Breast epithelium (tissue), 4 donors: ENCODE measurements around the gene ACP5. TPM values are rescaled to one million over a fixed set of nuclear protein-coding genes. Genes with fewer than 3 reads are reported as not detected.
A peak's percentile ranks its signal among the peaks of the same experiment; 100 is the strongest.
"Not testable (repeated sequence)": the region's sequence is repeated elsewhere in the genome, so short reads cannot be mapped to it uniquely, and the experiment has no call there.

Experiments used
- DNase-seq, 2 donors: peaks; one replicate each; pipeline ENCODE4 v3.0.0-alpha.2; 2019; ENCODE audit warnings: low spot score in 2 of 2
- H3K27ac ChIP-seq, 2 donors: fragments of 200-600 bp; sonication (generic) in 1 of 2; one replicate each; pipeline ENCODE4 v1.5.1; 2016 to 2019; ENCODE audit warnings: mild to moderate bottlenecking in 1 of 2
- H3K27me3 ChIP-seq, 2 donors: fragments of 200-600 bp; sonication (generic) in 1 of 2; one replicate each; pipeline versions ENCODE4 v1.5.1 to v1.6.0; 2017 to 2019; ENCODE audit warnings: control low read depth in 1 of 2, mild to moderate bottlenecking in 1 of 2
- H3K36me3 ChIP-seq: fragments of 200-600 bp; one replicate; pipeline ENCODE4 v1.5.1; 2019
- H3K4me1 ChIP-seq, 2 donors: fragments of 200-600 bp; sonication (generic); one replicate each; pipeline ENCODE4 v1.5.1; 2016 to 2019; ENCODE audit warnings: control low read depth in 1 of 2
- H3K4me3 ChIP-seq, 3 donors: fragments of 200-600 bp; sonication (generic); 1 replicate in 2 of 3; 2 replicates in 1 of 3; pipeline ENCODE4 v1.5.1; 2016 to 2019; ENCODE audit warnings: mild to moderate bottlenecking in 3 of 3, moderate library complexity in 2 of 3
- H3K9me3 ChIP-seq, 2 donors: fragments of 200-600 bp; sonication (generic) in 1 of 2; one replicate each; pipeline ENCODE4 v1.5.1; 2016 to 2019; ENCODE audit warnings: control low read depth in 1 of 2
- POLR2A ChIP-seq: fragments of 450-650 bp; IDR thresholded peaks from one replicate; pipeline ENCODE4 v1.6.1; 2016; ENCODE audit warnings: antibody characterized with exemption, mild to moderate bottlenecking, moderate library complexity
- POLR2AphosphoS5 ChIP-seq, 3 donors: sonication (generic); formaldehyde crosslinking; IDR thresholded peaks; one replicate each; pipeline ENCODE4 v1.6.1; 2017; ENCODE audit warnings: antibody characterized with exemption in 3 of 3
- intact Hi-C: fragments of 100-400 bp; cut with DNase I; formaldehyde crosslinking; loops from one replicate; pipeline ENCODE4 v1.15.1; 2023; ENCODE audit warnings: low total_unique reads
- total RNA-seq, 3 donors: library from RNA; depleted of rRNA; stranded (reverse); fragments of >200 nt; gene quantifications; one replicate each; pipeline ENCODE4 v1.1.0, GENCODE V29; 2016
- TF ChIP-seq, protein P1 (sequence below), 3 donors: fragments of 450-650 bp; IDR thresholded peaks; one replicate each; pipeline ENCODE4 v1.5.1; 2016 to 2017; ENCODE audit warnings: antibody characterized with exemption in 3 of 3, mild to moderate bottlenecking in 3 of 3, moderate library complexity in 3 of 3

Gene ACP5
- 100 to 1,000 TPM in 1 of 3 donors, 10 to 100 TPM in 2; 33.4 to 101 (median 92.8) TPM for total RNA-seq

DNA sequence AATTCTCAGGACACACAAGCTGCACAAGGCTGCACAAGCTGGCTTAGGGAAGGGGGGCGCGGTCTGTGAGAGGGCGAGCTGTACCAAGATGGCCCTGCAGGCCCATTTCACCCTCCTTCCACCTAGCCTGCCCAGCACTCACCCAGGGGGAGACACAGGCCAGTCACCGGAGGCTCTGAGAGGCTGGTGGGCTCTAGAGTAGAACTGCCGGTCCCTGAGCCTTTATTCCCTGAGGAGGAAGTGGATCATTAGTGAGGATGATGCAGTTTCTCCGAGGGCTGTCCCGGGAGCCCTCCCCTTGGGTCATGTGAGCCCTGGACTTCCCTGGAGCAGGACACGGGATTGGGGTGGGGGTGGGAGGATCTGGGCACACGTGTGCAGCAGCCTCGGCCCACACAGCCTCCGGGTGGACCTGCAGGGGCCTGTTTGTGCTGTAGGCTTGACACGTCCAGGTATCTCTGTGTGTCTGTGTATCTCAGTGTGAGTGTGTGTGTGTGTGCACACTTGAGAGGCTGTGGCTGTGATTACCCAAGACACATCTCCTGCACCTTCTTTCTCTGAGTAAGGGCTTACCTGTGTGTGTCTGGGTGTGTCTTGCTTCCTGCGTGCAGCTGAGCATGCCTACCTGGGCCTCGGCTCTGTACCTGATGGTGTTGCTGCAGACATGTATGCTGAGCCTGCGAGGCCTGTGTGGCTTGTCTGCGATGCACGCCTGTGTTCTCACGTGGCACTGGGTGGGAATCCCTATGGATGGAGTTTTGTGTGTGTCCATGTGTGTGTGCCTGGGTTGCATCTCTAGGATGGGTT is at the start of gene ACP5:
Gene ACP5, minus strand, starts transcription at position 195 of the 807 bp plus-strand sequence. CDS start 328 bp downstream, outside the sequence.
- H3K9me3 ChIP-seq, result no peaks in the 10 kb centered on the region
- H3K36me3 ChIP-seq, result no peaks in the 10 kb centered on the region
- DNase-seq, result no peak
- no peaks in the 10 kb centered on the region for H3K4me1 ChIP-seq
- peak within 1 kb of the TSS; percentile 68 to 81 for H3K27ac ChIP-seq
- TF ChIP-seq POLR2AphosphoS5 (IDR thresholded peaks at IDR 0.05) (no peak), POLR2A (no peak)
- TF ChIP-seq, protein P1, sequence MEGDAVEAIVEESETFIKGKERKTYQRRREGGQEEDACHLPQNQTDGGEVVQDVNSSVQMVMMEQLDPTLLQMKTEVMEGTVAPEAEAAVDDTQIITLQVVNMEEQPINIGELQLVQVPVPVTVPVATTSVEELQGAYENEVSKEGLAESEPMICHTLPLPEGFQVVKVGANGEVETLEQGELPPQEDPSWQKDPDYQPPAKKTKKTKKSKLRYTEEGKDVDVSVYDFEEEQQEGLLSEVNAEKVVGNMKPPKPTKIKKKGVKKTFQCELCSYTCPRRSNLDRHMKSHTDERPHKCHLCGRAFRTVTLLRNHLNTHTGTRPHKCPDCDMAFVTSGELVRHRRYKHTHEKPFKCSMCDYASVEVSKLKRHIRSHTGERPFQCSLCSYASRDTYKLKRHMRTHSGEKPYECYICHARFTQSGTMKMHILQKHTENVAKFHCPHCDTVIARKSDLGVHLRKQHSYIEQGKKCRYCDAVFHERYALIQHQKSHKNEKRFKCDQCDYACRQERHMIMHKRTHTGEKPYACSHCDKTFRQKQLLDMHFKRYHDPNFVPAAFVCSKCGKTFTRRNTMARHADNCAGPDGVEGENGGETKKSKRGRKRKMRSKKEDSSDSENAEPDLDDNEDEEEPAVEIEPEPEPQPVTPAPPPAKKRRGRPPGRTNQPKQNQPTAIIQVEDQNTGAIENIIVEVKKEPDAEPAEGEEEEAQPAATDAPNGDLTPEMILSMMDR (IDR thresholded peaks at IDR 0.05), result no peak
- intact Hi-C loops, result no loop called here
- H3K27me3 ChIP-seq, result no peaks in the 10 kb centered on the region
- peak within 1 kb of the TSS; percentile 36 to 64 (median 57) for H3K4me3 ChIP-seq

DNA sequence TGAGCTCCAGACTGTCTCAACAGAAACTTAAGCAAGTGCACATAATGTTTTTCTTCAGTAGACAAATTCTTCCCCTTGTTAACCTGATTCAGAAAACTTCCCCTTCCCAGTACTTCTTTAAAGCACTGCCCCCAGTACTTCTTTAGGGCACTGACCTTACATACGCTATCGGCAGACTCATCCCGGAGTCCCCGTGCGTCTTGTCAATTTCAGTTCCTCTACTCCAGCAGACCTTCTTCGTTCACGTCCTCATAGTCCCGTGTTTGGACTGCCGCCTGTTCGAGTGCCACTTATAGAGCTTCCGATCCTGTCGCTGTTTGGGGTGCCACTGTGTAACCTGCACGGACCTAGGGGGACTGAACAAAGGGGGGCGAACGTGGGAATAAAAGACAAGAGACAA is 48.8 kb upstream of the ACP5 start:
- Histone ChIP-seq H3K4me1 (peaks cover 0 to 9% of the 10 kb centered on the region in 2 donors), H3K4me3 (no peak overlapping the region), H3K27ac (no peak overlapping the region), H3K27me3 (no peaks in the 10 kb centered on the region), H3K36me3 (no peaks in the 10 kb centered on the region), H3K9me3 (no peaks in the 10 kb centered on the region)
- intact Hi-C loops, result no loop called here
- no peak for DNase-seq
- TF ChIP-seq POLR2A (no peak), POLR2AphosphoS5 (IDR thresholded peaks at IDR 0.05) (no peak)
- TF ChIP-seq, protein P1 (IDR thresholded peaks at IDR 0.05), result no peak

DNA sequence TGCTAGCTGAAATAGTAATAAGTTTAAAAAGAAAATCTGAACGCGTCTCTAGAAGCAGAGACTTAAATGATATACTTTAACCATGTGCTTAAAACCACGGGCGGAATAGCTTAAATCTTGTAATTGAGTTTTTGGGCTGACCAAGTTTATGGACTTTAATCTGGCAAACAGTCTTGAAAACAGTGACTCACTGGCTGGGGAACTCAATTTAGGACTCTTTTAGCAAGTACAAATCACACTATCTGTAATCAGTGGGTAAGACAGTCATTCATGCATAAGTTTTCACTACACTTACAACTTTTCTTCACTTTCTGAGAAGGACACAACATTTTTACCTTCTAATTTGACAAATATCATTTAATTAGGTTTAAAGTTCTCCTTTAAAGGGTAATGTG is 46.6 kb upstream of the ACP5 start:
- peaks cover 0 to 9% of the 10 kb centered on the region in 2 donors for H3K4me1 ChIP-seq
- H3K27ac ChIP-seq, result no peak overlapping the region
- intact Hi-C loops, result no loop called here
- no peaks in the 10 kb centered on the region for H3K27me3 ChIP-seq
- H3K36me3 ChIP-seq, result peaks cover 8% of the 10 kb centered on the region
- no peaks in the 10 kb centered on the region for H3K9me3 ChIP-seq
- TF ChIP-seq POLR2A (no peak), POLR2AphosphoS5 (IDR thresholded peaks at IDR 0.05) (no peak)
- TF ChIP-seq, protein P1 (IDR thresholded peaks at IDR 0.05), result no peak
- peak overlapping the region in 2 of 3 donors; percentile 51 to 53 for H3K4me3 ChIP-seq
- DNase-seq, result no peak

DNA sequence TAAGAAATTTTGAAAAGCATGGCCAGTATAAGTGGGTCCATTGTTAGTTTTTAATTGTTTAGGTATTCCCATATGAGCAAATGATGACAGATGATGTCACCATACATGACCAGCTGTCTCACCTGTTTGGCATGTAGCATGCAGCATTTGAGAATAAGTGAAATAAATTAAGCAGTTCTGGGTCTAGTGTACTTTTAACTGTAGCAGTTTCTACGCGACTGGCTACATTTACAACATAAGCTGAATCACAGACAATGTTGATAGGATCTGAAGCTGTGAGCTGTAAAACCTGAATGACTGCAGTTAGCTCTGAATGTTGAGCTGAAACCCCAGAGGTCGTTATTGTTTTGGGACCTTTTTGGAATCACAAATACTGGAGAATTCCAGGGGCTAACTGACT is 45.0 kb upstream of the ACP5 start:
- H3K4me3 ChIP-seq, DNase-seq, intact Hi-C loops, H3K4me1 ChIP-seq, H3K27me3 ChIP-seq: not testable (repeated sequence)
- H3K9me3 ChIP-seq, result peaks cover 4 to 11% of the 10 kb centered on the region in 2 donors
- peak overlapping the region in 1 of 2 donors; percentile 8 for H3K27ac ChIP-seq
- peaks cover 16% of the 10 kb centered on the region for H3K36me3 ChIP-seq

DNA sequence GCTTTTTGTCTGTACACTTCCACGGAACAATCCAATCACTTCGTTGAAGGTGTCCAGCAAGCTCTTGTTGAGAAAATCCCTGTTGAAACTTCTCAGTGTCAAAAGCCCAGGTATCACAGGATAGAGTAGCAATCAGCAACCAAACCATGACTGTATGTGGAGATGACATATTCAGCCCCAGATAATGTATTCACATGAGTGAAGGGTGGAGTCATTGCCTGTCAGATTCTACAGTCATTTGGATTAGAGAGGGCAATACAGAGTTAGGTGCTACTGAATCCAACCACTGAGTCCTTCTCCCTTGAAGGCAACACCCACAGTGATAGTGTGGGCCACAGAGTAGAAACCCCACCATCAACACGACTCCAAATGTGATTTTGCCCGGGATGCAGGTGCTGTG is 43.1 kb upstream of the ACP5 start:
- peaks cover 26% of the 10 kb centered on the region for H3K36me3 ChIP-seq
- H3K27me3 ChIP-seq, result no peaks in the 10 kb centered on the region
- peaks cover 0 to 9% of the 10 kb centered on the region in 2 donors for H3K4me1 ChIP-seq
- peaks cover 7 to 20% of the 10 kb centered on the region in 2 donors for H3K9me3 ChIP-seq
- H3K27ac ChIP-seq, result no peak overlapping the region
- H3K4me3 ChIP-seq, result no peak overlapping the region
- TF ChIP-seq POLR2AphosphoS5 (IDR thresholded peaks at IDR 0.05), result no peak
- TF ChIP-seq POLR2A, result no peak
- DNase-seq, result no peak
- intact Hi-C loops, result no loop called here
